Vagina (tissue), 2 donors: ENCODE measurements around the gene SFXN2.

Source experiments
- POLR2A ChIP-seq, 2 donors: fragments of 450-650 bp; IDR thresholded peaks; one replicate each; pipeline ENCODE4 v1.6.1; 2017; ENCODE audit warnings: antibody characterized with exemption in 2 of 2, mild to moderate bottlenecking in 2 of 2, moderate library complexity in 2 of 2
- POLR2AphosphoS5 ChIP-seq, 2 donors: sonication (generic); formaldehyde crosslinking; IDR thresholded peaks; one replicate each; pipeline ENCODE4 v1.9.0; 2017; ENCODE audit warnings: antibody characterized with exemption in 2 of 2, mild to moderate bottlenecking in 2 of 2, low read depth in 1 of 2; ENCODE audit not compliant: insufficient read depth in 1 of 2
- TF ChIP-seq, protein P1 (sequence below), 3 experiments: fragments of 450-650 bp in 2 of 3; fragments of 200-600 bp in 1 of 3; sonication (generic) in 1 of 3; IDR thresholded peaks; one replicate each; pipeline ENCODE4 v1.5.1; 2017 to 2019; ENCODE audit warnings: antibody characterized with exemption in 3 of 3, mild to moderate bottlenecking in 2 of 3, moderate library complexity in 2 of 3

DNA sequence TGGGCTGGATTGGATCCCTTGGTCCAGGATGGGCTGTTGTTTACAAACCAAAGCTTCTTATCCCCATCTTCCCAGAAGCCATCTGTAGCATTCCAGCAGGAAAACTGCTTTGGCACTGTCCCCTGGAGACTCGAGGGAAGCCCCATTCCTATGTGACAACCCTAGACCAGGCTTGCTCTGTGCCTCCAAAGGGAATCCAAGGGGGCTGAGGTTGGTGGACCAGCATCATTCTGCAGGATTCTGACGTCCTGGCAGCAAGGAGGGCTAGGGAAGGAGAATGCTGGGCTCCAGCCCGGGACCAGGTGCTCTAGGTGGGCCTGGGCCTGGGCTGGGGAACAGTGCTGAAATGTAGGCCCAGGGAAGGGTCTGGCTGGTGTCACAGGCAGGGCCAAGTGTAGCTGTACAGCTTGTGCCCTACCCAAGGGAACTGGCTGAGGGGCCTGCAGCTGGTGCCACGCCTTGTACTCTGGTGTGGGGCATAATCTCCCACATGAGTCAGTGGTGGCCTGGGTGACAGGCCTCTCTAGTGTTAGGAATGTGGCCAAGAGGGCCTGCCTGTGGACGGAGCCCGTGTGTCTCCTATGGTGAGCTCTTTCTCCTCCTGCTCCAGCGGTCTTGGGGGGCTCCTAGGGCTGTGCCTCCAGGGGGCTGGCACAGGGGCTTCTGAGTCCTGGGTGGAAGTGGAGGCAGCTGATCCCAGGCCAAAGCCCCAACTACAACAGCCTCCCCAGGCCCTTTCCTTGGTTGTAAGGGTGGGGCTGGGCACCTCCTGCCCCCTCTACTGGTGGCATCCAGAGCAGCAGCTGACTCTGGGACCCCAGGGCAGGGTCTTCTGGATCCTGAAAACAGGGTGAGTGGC lies 45.0 kb upstream of the SFXN2 start:
- TF ChIP-seq, protein P1, sequence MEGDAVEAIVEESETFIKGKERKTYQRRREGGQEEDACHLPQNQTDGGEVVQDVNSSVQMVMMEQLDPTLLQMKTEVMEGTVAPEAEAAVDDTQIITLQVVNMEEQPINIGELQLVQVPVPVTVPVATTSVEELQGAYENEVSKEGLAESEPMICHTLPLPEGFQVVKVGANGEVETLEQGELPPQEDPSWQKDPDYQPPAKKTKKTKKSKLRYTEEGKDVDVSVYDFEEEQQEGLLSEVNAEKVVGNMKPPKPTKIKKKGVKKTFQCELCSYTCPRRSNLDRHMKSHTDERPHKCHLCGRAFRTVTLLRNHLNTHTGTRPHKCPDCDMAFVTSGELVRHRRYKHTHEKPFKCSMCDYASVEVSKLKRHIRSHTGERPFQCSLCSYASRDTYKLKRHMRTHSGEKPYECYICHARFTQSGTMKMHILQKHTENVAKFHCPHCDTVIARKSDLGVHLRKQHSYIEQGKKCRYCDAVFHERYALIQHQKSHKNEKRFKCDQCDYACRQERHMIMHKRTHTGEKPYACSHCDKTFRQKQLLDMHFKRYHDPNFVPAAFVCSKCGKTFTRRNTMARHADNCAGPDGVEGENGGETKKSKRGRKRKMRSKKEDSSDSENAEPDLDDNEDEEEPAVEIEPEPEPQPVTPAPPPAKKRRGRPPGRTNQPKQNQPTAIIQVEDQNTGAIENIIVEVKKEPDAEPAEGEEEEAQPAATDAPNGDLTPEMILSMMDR (IDR thresholded peaks at IDR 0.05) = peak in 1 of 3 experiments; percentile 13
- no peak for TF ChIP-seq POLR2A (IDR thresholded peaks at IDR 0.05)
- TF ChIP-seq POLR2AphosphoS5 (IDR thresholded peaks at IDR 0.05; ENCODE audit: insufficient read depth in 1 of 2, low read depth in 1 of 2) = peak in 1 of 2 donors; percentile 12
